Effector CD8-positive, alpha-beta T cell (primary cell): ENCODE measurements around the gene HERC3.

Experiments used
- DNase-seq: peaks from one replicate; lab custom pipeline; 2025; lab: John Stamatoyannopoulos, UW

The HERC3 gene

DNA sequence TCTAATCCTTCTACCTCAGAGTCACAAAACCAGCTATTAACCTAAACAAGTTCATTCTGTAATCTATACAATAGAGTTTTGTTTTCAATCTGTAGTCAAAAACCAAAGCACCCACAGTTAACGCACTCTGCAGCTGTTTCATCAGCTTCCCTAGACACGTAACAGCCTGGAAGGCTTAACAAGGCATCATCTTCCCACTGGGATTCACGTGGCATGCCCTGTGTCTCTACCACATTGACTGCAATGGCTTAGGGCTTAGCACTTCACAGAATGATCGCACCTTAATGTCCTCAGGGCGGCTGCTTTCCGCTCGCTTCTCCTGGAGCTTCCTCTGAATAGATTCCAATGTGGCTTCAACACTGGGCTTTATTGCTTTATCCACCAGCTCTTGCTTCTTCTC lies 155.1 kb downstream of the HERC3 start:
- no peak for DNase-seq

DNA sequence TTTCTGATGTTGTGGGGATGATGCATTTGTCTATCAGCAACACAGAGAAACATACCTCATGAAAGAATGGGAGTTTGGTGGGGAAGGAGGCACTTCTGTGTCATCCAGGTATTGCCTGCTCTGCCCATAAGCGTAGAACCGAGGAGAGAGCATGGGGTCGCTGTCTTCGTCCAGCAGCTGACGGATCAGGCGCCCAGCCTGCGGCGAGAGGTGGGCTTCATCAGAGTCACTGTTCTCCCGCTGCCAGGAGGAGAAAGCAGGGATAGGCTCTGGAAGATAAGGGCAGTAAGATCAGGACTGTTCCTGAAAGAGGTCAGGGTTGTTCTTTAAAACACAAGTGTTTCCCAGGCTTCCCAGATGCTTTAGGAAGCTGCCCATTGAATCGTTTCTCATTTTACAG lies 158.1 kb downstream of the HERC3 start:
- DNase-seq: no peak

DNA sequence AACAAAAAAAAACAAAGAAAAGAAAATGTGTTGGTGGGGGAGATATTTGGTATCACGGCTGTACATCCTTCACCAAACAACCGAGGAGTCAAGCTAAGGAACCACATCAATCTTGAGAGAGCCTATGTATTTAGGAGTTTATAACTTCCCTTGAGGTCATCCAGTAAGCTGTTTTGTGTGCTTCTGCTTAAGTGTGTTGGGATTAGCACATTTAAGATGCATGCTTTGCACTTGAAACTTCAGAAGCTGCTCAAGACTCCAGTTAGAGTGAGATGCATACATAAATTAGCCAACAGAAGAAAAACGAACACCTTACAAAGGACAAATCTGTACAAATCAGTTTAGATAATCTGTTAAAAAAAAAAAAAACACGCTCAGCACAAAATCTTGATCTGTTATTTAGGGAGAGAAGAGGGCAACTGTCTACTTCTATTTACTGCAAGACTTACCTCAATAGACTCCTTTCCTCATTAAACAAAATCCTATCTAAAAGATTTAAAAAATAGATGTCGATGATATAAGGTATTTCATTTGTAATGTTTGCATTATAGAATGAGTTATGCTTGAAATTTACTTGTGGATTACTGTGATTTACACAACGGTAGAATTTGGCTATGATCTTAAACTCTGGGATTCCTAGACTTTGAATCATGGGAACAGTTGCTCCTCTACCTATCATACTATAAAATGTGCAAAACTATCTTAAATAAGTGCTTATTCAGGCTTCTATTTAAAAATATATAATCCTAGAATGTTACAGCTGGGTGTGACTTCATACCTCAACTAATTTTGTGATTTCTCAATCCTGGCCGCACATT lies 159.2 kb downstream of the HERC3 start:
- DNase-seq: no peak

DNA sequence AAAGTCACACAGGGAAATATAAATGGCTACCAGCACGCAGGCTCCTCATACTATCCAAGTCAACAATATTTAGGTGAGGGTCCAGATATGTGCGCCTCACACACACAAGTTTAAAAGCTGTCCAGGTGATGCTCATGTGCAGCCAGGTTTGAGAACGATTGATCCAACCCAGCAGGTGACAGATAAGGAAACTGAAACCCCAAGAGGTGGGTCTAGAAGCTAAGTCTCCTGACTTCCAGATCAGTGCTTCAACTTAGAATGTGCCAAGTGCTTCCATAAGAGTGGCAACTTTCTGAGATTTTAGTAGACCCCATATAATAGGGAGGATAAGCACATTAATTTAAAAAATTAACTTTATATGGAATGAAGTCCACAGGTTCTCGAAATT lies 159.8 kb downstream of the HERC3 start:
- DNase-seq: no peak

DNA sequence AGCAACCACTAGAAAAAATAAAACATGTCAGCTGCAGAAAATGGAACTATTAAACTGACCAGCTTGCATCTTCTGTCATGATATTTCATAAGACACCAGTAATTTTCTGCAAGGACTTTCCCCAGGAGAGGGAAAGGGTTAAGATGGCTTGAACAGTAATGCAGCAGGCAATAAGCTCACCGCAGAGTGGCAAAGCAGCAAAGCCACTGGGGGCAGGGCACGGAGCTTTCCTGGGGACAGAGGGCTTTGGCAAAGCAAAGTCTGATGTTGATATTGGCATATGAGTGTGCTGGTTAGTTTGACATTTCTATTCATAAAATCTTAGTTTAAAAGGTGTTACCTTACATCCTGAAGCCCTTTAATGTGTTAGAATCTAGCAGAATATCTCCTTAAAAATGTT lies 160.5 kb downstream of the HERC3 start:
- no peak for DNase-seq

DNA sequence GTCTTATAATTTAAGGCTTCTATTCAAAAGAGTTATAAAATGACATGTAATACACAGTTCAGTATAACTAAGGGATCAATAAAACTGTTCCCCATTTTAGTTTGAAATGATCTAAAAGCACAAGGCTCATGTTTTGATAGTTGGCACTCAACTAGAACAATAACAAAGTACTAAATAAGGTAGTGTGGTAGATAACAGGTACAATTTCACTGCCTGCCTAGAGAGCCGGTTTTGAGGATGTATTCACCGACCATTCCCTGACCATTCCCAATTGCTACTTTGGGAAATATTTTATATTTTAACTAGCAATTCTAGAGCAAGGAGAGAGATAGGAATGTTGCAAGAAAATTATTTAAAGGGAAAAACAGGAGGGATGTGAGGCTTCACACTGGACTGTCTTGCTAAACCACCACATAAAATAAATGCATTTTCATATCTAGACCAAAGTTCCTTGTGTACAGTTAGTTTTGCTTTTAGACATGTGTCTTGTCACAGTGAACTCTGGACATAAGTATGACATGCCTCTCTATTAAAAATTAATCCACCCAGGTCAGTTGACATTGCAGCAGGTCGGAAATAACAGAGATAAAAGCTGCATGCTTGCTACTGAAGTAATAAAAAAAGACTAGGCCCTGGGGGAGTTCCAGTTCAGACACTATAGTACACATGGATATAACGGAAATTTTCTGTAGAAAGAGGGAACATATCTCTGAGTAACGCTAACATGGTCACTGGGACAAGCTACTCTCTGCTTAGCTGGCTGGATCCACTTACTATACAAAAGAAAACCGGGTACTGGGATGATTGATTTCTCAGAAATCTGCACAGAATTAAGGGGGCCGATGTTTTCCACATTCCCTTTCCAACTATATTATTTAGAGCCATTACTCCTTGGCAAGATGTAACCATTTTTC lies 161.6 kb downstream of the HERC3 start:
- DNase-seq: no peak

DNA sequence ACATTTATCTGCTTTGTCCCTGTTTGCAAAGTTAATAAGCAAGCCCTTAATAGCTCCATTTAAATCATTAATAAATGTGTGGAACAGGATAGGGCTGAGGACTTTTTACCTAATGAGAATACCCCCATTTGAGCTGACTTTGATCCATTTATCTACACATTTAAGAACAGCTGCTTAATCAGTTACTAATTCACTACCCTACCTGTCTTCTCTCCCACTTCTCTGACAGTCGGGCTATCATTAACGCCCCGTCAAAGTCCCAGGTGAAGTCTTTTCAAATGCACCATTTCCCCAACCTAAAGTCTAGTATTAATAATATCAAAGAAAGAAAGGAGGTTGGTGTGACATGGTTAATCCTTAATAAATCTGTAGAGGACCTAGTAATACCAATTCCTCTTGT lies 162.5 kb downstream of the HERC3 start:
- no peak for DNase-seq

DNA sequence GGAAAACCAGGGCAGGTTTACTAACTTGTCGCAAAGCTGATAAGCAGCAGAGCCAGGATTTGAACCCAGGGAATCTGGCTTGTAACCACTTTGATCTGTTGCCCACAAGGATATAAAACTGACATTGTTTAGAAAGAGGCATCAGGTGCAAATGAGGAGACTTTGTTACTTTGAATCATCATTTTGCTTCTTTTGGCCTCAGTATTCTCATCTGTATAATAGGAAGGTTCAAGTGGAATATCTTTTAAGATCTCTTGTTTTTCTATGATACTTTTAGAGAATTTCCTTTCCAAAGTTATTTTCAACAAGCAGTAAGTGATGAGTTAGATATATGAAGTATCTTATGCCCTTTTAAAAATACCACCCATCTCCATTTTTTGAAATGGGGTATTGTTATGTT lies 163.2 kb downstream of the HERC3 start:
- no peak for DNase-seq

DNA sequence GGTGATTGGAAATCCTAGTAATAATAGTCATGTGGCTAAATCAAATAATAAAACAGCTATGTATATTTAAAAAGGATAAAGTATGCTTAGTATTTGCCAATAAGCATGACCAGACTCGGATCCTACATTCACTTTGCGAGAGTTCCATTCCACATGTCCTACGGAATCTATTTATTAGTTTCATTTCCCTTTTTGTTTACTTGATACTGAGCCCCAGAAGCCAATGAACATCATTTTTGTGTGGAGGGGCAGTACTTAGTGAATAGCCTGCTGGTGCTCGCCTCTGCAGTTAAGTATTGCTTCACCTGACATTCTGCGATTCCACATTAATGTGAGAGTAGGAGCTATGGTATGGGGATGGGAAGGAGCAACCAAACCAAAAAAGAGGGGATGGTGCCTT lies 163.9 kb downstream of the HERC3 start:
- DNase-seq: no peak

DNA sequence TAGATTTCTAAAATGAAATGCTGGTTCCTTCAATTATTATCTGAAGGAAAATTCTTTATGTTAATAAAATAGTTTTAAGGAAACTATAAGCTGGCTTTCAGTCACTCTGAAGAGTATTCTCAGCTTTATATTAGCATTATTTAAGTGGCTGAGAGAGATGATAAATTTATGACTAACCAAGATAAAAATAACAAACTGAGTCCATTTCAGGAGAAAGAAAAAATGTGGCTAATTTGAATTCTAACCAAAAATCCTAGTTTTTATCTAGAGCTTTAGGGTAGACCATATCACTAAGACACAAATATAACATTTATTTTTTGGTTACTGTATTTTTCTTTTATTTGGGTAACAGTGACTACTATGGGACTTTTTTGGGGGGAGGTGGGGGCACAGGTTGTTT lies 164.8 kb downstream of the HERC3 start:
- DNase-seq: no peak

DNA sequence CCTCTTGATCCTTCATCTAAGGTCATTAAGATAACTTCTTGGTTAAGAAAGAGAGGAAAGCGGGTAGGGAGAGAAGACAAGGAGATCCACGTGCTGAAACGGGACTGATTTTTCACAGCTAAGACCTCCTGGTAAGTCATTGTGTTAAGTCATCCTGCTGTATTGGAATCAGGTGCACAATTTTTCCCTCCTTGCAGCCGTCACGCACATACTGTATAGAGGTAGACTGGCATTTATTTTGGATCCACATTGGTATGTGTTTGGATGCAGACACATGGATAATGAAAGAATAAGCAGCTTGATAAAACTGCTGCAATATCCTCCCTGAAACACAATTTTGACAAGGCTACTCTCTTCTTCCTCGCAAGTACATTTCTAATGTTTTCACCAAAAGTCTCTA lies 165.5 kb downstream of the HERC3 start:
- DNase-seq: no peak
